SK-N-SH treated with all-trans-retinoic acid at 6 μM for 48 hours (cell line): ENCODE measurements around the gene DARS2.

Experiments used
- OSR1 ChIP-seq: fragments of 250-450 bp; sonication (Bioruptor Pico); IDR thresholded peaks from 2 replicates; pipeline ENCODE4 v1.8.0; 2022; ENCODE audit warnings: moderate library complexity, mild to moderate bottlenecking, inconsistent platforms
- RARB ChIP-seq: fragments of 250-450 bp; sonication (Bioruptor Pico); IDR thresholded peaks from 2 replicates; pipeline ENCODE4 v1.8.0; 2021; ENCODE audit warnings: mild to moderate bottlenecking, moderate library complexity
- SNAI2 ChIP-seq: fragments of 250-450 bp; sonication (Bioruptor Pico); IDR thresholded peaks from 2 replicates; pipeline ENCODE4 v1.5.0; 2020; ENCODE audit warnings: mild to moderate bottlenecking, moderate library complexity
- TCF4 ChIP-seq: fragments of 250-450 bp; sonication (Bioruptor Pico); IDR thresholded peaks from 2 replicates; pipeline ENCODE4 v1.8.0; 2021; ENCODE audit warnings: mild to moderate bottlenecking, moderate library complexity, borderline replicate concordance
- TOX ChIP-seq: fragments of 250-450 bp; sonication (Bioruptor Pico); IDR thresholded peaks from 2 replicates; pipeline ENCODE4 v1.8.0; 2021; ENCODE audit warnings: mild to moderate bottlenecking, moderate library complexity, borderline replicate concordance
- ZFP3 ChIP-seq: fragments of 250-450 bp; sonication (Bioruptor Pico); IDR thresholded peaks from 2 replicates; pipeline ENCODE4 v1.5.0; 2020; ENCODE audit warnings: mild to moderate bottlenecking, moderate library complexity
- ZFP30 ChIP-seq: fragments of 450-650 bp; formaldehyde crosslinking; IDR thresholded peaks from 2 replicates; pipeline ENCODE4 v1.5.0; 2022; ENCODE audit warnings: mild to moderate bottlenecking, moderate library complexity
- ZNF70 ChIP-seq: fragments of 450-650 bp; formaldehyde crosslinking; IDR thresholded peaks from 2 replicates; pipeline ENCODE4 v1.5.0; 2020; ENCODE audit warnings: mild to moderate bottlenecking, moderate library complexity
- ZNF8 ChIP-seq: fragments of 450-650 bp; formaldehyde crosslinking; IDR thresholded peaks from 2 replicates; pipeline ENCODE4 v1.5.0; 2020; ENCODE audit warnings: mild to moderate bottlenecking, moderate library complexity
- TF ChIP-seq, protein P1 (sequence below): fragments of 250-450 bp; sonication (Bioruptor Pico); IDR thresholded peaks from 2 replicates; pipeline ENCODE4 v1.8.0; 2020; ENCODE audit warnings: mild to moderate bottlenecking, moderate library complexity, borderline replicate concordance
- TF ChIP-seq, protein P2 (sequence below): fragments of 250-450 bp; sonication (Bioruptor Pico); IDR thresholded peaks from 2 replicates; pipeline ENCODE4 v1.8.0; 2021; ENCODE audit warnings: low read depth, mild to moderate bottlenecking, moderate library complexity, borderline replicate concordance

DNA sequence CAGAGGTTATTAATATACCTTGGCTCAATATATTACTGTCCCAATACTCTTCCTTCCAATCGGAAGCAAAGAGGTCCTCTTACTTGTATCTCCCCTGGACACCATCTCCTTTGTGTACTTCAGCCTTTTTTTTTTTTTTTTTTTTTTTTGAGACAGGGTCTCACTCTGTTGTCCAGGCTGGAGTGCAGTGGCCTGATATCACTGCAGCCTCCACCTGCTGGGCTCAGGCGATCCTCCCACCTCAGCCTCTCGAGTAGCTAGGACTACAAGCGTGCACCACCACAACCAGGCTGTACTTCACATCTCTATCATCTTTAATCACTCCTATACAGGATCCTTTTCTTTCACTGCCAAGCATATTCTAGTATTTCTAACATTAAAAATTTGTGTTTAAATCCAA, 2.8 kb upstream of the DARS2 start:
- TF ChIP-seq, protein P1, sequence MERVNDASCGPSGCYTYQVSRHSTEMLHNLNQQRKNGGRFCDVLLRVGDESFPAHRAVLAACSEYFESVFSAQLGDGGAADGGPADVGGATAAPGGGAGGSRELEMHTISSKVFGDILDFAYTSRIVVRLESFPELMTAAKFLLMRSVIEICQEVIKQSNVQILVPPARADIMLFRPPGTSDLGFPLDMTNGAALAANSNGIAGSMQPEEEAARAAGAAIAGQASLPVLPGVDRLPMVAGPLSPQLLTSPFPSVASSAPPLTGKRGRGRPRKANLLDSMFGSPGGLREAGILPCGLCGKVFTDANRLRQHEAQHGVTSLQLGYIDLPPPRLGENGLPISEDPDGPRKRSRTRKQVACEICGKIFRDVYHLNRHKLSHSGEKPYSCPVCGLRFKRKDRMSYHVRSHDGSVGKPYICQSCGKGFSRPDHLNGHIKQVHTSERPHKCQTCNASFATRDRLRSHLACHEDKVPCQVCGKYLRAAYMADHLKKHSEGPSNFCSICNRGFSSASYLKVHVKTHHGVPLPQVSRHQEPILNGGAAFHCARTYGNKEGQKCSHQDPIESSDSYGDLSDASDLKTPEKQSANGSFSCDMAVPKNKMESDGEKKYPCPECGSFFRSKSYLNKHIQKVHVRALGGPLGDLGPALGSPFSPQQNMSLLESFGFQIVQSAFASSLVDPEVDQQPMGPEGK: no peak
- TF ChIP-seq, protein P2, sequence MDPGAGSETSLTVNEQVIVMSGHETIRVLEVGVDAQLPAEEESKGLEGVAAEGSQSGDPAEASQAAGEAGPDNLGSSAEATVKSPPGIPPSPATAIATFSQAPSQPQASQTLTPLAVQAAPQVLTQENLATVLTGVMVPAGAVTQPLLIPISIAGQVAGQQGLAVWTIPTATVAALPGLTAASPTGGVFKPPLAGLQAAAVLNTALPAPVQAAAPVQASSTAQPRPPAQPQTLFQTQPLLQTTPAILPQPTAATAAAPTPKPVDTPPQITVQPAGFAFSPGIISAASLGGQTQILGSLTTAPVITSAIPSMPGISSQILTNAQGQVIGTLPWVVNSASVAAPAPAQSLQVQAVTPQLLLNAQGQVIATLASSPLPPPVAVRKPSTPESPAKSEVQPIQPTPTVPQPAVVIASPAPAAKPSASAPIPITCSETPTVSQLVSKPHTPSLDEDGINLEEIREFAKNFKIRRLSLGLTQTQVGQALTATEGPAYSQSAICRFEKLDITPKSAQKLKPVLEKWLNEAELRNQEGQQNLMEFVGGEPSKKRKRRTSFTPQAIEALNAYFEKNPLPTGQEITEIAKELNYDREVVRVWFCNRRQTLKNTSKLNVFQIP: no peak
- TF ChIP-seq ZFP30 (CRISPR knock-in tag): no peak
- TF ChIP-seq ZFP3 (CRISPR knock-in tag): no peak
- TF ChIP-seq TCF4: no peak
- no peak for TF ChIP-seq ZNF8 (CRISPR knock-in tag)
- no peak for TF ChIP-seq RARB (CRISPR knock-in tag)
- TF ChIP-seq TOX: no peak
- no peak for TF ChIP-seq SNAI2 (CRISPR knock-in tag)
- no peak for TF ChIP-seq ZNF70 (CRISPR knock-in tag)
- no peak for TF ChIP-seq OSR1 (CRISPR knock-in tag)
